ENCODE measurements around the gene ATP1A2. TPM values are rescaled to one million over a fixed set of nuclear protein-coding genes. Genes with fewer than 3 reads are reported as not detected.

ATP1A2 gene
- total RNA-seq, 1 donor from 2014 or later, result 401 TPM

DNA sequence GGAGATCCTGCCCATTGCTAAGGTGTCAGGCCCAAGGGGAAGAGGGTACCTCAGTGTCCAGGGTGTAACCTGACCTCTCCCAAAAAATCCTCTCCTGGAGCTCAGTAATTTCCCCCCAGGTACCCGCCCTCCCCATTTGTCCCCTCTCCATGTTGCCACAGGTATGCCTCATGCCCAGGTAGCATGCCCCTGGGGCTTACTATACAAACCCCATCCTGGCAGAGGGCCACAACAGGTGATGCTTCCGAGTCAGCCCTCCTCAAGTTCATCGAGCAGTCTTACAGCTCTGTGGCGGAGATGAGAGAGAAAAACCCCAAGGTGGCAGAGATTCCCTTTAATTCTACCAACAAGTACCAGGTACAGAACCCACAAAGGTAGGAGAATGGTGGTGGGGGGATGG, 51.5 kb downstream of the ATP1A2 start:
- Histone ChIP-seq H3K27ac (replicated peaks) (no peak overlapping the region), H3K9me3 (replicated peaks) (no peaks in the 10 kb centered on the region), H3K27me3 (ENCODE audit: low read depth) (peaks cover 8% of the 10 kb centered on the region), H3K4me3 (no peak overlapping the region), H3K4me1 (peaks cover 9% of the 10 kb centered on the region), H3K36me3 (no peaks in the 10 kb centered on the region)
- TF ChIP-seq, protein P1, sequence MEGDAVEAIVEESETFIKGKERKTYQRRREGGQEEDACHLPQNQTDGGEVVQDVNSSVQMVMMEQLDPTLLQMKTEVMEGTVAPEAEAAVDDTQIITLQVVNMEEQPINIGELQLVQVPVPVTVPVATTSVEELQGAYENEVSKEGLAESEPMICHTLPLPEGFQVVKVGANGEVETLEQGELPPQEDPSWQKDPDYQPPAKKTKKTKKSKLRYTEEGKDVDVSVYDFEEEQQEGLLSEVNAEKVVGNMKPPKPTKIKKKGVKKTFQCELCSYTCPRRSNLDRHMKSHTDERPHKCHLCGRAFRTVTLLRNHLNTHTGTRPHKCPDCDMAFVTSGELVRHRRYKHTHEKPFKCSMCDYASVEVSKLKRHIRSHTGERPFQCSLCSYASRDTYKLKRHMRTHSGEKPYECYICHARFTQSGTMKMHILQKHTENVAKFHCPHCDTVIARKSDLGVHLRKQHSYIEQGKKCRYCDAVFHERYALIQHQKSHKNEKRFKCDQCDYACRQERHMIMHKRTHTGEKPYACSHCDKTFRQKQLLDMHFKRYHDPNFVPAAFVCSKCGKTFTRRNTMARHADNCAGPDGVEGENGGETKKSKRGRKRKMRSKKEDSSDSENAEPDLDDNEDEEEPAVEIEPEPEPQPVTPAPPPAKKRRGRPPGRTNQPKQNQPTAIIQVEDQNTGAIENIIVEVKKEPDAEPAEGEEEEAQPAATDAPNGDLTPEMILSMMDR (IDR thresholded peaks at IDR 0.05; ENCODE audit: borderline replicate concordance), result no peak
- intact Hi-C loops (cut with micrococcal nuclease), result no loop called here
- DNase-seq, result no peak

DNA sequence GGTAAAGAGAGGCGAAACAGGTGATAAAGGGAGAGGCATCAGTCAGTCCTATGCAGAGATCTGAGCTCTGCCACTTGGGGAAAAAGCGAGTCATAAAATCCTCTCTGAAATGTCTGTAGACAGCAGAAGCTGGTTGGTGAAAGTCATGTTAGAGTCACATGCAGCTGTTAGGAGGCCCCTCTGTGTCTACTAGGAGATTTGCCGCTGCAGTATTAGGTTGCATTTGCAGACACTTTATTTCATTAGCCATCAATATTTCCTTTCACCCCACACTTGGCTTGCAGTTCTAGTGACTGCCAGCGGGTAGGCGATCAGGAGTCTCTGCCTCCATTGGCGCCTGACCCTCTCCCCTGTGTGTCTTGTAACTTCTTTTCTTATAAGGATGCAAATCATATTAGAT, 52.0 kb downstream of the ATP1A2 start:
- intact Hi-C loops (cut with micrococcal nuclease), result no loop called here
- TF ChIP-seq, protein P1 (IDR thresholded peaks at IDR 0.05; ENCODE audit: borderline replicate concordance), result no peak

DNA sequence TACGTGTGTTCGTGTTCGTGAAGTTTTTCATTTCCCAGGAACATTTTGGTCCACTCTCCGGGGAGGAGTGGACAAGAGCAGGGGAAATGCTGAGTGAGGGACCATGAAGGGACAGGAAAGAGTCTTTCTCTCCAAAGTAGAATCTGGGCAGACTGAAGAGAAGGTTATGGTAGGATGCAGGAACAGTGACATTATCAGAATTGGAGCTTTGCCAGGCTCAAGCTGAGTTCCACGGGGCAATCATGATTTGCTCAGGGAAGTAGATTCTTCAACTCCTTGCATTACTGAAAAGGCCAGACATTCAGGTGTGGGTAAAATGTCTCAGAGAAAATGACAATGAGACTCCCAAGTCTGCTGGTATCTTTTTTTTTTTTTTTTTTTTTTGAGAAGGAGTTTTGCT, 52.5 kb downstream of the ATP1A2 start:
- no peak for DNase-seq
- Histone ChIP-seq H3K4me3 (no peak overlapping the region), H3K9me3 (replicated peaks) (no peaks in the 10 kb centered on the region), H3K4me1 (peaks cover 4% of the 10 kb centered on the region), H3K27me3 (ENCODE audit: low read depth) (peaks cover 14% of the 10 kb centered on the region), H3K36me3 (no peaks in the 10 kb centered on the region), H3K27ac (replicated peaks) (no peak overlapping the region)
- intact Hi-C loops (cut with micrococcal nuclease), result no loop called here
- TF ChIP-seq, protein P1 (IDR thresholded peaks at IDR 0.05; ENCODE audit: borderline replicate concordance), result no peak

More for the DNA sequence above, 52.0 kb downstream of the ATP1A2 start:
- no peak for DNase-seq
- peaks cover 4% of the 10 kb centered on the region for H3K4me1 ChIP-seq
- H3K27me3 ChIP-seq (ENCODE audit: low read depth), result peaks cover 13% of the 10 kb centered on the region
- H3K27ac ChIP-seq (replicated peaks), result no peak overlapping the region
- no peaks in the 10 kb centered on the region for H3K36me3 ChIP-seq
- H3K4me3 ChIP-seq, result no peak overlapping the region
- no peaks in the 10 kb centered on the region for H3K9me3 ChIP-seq (replicated peaks)

DNA sequence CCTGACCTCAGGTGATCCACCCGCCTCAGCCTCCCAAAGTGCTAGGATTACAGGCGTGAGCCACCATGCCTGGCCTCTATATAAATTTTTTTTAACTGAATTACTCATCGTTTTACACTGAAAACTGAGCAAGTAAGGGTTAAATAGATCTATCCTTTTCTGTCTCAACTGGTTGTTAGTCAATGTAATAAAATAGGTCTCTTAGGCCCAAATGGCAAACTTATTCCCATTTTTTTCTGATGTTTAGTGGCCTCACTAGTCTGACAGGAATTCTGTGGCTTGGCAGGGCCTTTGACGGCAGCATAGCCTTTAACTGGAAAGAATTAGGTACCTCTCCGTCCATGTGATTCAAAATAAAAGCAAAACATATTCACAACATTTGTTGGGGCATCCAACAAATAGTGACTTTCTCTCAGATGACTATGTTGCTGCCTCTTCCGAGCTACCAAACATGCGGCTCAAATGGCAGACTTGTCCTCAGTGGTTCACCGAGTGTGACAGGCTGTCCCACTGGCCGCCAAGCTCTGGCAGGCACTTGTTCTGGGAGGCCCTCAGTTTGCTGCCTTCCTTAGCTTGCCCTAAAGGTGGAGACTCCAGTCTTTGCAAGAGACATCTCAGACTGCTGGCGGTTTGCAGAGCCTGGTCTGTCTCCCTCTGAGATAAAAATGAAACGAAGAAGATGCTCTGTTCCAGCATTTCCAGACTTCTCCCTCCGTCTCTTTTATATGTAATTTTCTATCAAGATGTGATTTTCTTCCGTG, 53.2 kb downstream of the ATP1A2 start:
- Histone ChIP-seq H3K27ac (replicated peaks) (no peak overlapping the region), H3K4me1 (peaks cover 4% of the 10 kb centered on the region), H3K36me3 (no peaks in the 10 kb centered on the region), H3K9me3 (replicated peaks) (no peaks in the 10 kb centered on the region), H3K27me3 (ENCODE audit: low read depth) (peaks cover 14% of the 10 kb centered on the region), H3K4me3 (no peak overlapping the region)
- intact Hi-C loops (cut with micrococcal nuclease), result no loop called here
- DNase-seq, result no peak
- TF ChIP-seq, protein P1 (IDR thresholded peaks at IDR 0.05; ENCODE audit: borderline replicate concordance), result no peak

DNA sequence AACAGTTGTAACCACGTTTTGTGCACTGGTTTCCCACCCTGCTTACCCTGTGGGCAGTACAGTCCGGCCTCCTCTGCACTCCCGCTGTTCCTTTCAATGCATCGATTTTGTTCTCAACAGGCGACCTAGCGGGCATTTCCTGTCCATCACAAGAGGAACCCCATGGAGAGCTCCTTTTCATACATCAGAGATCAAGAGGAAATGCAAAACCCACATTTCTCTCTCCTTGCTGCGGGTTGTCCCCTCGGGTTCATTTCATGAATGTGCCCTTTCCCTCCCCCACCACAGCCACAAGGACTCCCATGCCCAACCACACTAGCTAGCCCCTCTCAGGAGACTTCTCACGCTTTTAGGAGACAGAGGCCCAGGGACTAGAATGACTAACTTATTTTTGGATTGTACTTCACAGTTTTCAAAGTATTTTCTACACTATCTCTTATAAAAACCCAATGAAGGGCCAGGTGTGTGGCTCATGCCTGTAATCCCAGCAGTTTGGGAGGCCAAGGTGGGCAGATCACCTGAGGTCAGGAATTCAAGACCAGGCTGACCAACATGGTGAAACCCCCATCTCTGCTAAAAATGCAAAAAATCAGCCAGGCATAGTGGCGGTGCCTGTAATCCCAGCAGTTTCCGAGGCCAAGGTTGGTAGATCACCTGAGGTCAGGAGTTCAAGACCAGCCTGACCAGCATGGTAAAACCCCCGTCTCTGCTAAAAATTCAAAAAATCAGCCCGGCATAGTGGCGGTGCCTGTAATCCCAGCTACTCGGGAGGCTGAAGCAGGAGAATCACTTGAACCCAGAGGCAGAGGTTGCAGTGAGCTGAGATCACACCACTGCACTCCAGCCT, 54.2 kb downstream of the ATP1A2 start:
- intact Hi-C loops (cut with micrococcal nuclease), result no loop called here
- no peak overlapping the region for H3K27ac ChIP-seq (replicated peaks)
- TF ChIP-seq, protein P1 (IDR thresholded peaks at IDR 0.05; ENCODE audit: borderline replicate concordance), result no peak

More for the DNA sequence above, 54.2 kb downstream of the ATP1A2 start:
- Histone ChIP-seq H3K27me3 (ENCODE audit: low read depth) (peaks cover 14% of the 10 kb centered on the region), H3K36me3 (no peaks in the 10 kb centered on the region), H3K9me3 (replicated peaks) (no peaks in the 10 kb centered on the region), H3K4me1 (peaks cover 4% of the 10 kb centered on the region), H3K4me3 (no peak overlapping the region)
- DNase-seq, result no peak

Measured in left ventricle myocardium inferior (tissue), 1 donor.